GM19328 (cell line): ENCODE results near the gene TMEM235.

Experiments used
- ATAC-seq: cut with Tn5 transposase; IDR thresholded peaks from one replicate; pipeline ENCODE4 v1.9.1; 2021; ENCODE audit warnings: mild to moderate bottlenecking, moderate library complexity; ENCODE audit not compliant: unreplicated experiment

Gene TMEM235

GRCh38 chr17:78268191-78268874, 36.9 kb downstream of the TMEM235 start:
- ATAC-seq = no peak

GRCh38 chr17:78268951-78269905, 37.8 kb downstream of the TMEM235 start:
- ATAC-seq = no peak

GRCh38 chr17:78269955-78270381, 38.5 kb downstream of the TMEM235 start:
- no peak for ATAC-seq

- no peak for ATAC-seq
Observed at GRCh38 chr17:78271419-78272170, 40.2 kb downstream of the TMEM235 start.

GRCh38 chr17:78272181-78272913, 40.9 kb downstream of the TMEM235 start:
- no peak for ATAC-seq

GRCh38 chr17:78272914-78273258, 41.5 kb downstream of the TMEM235 start:
- no peak for ATAC-seq

- no peak for ATAC-seq
Observed at GRCh38 chr17:78273813-78274212, 42.4 kb downstream of the TMEM235 start.

- ATAC-seq = no peak
Observed at GRCh38 chr17:78275355-78275754, 43.9 kb downstream of the TMEM235 start.

GRCh38 chr17:78276098-78276887, 44.9 kb downstream of the TMEM235 start:
- ATAC-seq = no peak

GRCh38 chr17:78278139-78278741, 46.8 kb downstream of the TMEM235 start:
- ATAC-seq = no peak

- no peak for ATAC-seq
Observed at GRCh38 chr17:78279360-78279990, 48.0 kb downstream of the TMEM235 start.

- ATAC-seq = no peak
Observed at GRCh38 chr17:78281249-78281845, 49.9 kb downstream of the TMEM235 start.

GRCh38 chr17:78284146-78284545, 52.7 kb downstream of the TMEM235 start:
- ATAC-seq = no peak

GRCh38 chr17:78289004-78289403, 57.6 kb downstream of the TMEM235 start:
- no peak for ATAC-seq

- no peak for ATAC-seq
Observed at GRCh38 chr17:78289802-78290363, 58.5 kb downstream of the TMEM235 start.
